Measurements from ENCODE around the gene OIP5. TPM values are rescaled to one million over a fixed set of nuclear protein-coding genes. Genes with fewer than 3 reads are reported as not detected.

Gene OIP5
- total and polyA plus RNA-seq, 2 experiments from 2014 or later = 3.3 to 11.8 TPM

- no peaks in the 10 kb centered on the region for H3K79me2 ChIP-seq
- 98% methylated on average over 2 of the region's 2 CpGs for WGBS (ENCODE audit: low lambda C conversion rate, missing lambda C conversion rate)
- H3K9me2 ChIP-seq (replicated peaks; ENCODE audit: insufficient read depth) = no peaks in the 10 kb centered on the region
- no peaks in the 10 kb centered on the region for H3K4me1 ChIP-seq (ENCODE audit: insufficient read depth)
- H3K4me3 ChIP-seq = no peak overlapping the region
- no peak for DNase-seq (ENCODE audit: low spot score)
- TF ChIP-seq EZH2 (IDR thresholded peaks at IDR 0.05; ENCODE audit: borderline replicate concordance) = no peak
- H3K27ac ChIP-seq = no peak overlapping the region
- H3K9me3 ChIP-seq (ENCODE audit: low read depth) = no peaks in the 10 kb centered on the region
- H3K36me3 ChIP-seq (replicated peaks; ENCODE audit: insufficient read depth, low read depth) = no peaks in the 10 kb centered on the region
- H4K20me1 ChIP-seq (ENCODE audit: insufficient read depth, poor library complexity, severe bottlenecking) = no peaks in the 10 kb centered on the region
- H3K27me3 ChIP-seq = no peaks in the 10 kb centered on the region
- no peak overlapping the region for H3K4me2 ChIP-seq
- no peak overlapping the region for H2AFZ ChIP-seq
Observed at GRCh38 chr15:41309226-41309905, 23.0 kb downstream of the OIP5 start.

- no peak for DNase-seq (ENCODE audit: low spot score)
- 98% methylated on average over 5 of the region's 5 CpGs for WGBS (ENCODE audit: low lambda C conversion rate, missing lambda C conversion rate)
- H3K4me1 ChIP-seq (ENCODE audit: insufficient read depth) = no peaks in the 10 kb centered on the region
Observed at GRCh38 chr15:41307679-41308078, 24.7 kb downstream of the OIP5 start.

GRCh38 chr15:41304149-41304770 lies 28.1 kb downstream of the OIP5 start:
- 97% methylated on average over 3 of the region's 3 CpGs for WGBS (ENCODE audit: low lambda C conversion rate, missing lambda C conversion rate)
- H3K4me2 ChIP-seq = no peak overlapping the region

More at GRCh38 chr15:41307679-41308078, 24.7 kb downstream of the OIP5 start:
- Histone ChIP-seq H3K79me2 (no peaks in the 10 kb centered on the region), H3K27ac (no peak overlapping the region), H3K27me3 (no peaks in the 10 kb centered on the region), H3K9me2 (replicated peaks; ENCODE audit: insufficient read depth) (no peaks in the 10 kb centered on the region), H3K4me2 (no peak overlapping the region), H4K20me1 (ENCODE audit: insufficient read depth, poor library complexity, severe bottlenecking) (no peaks in the 10 kb centered on the region), H2AFZ (no peak overlapping the region), H3K9me3 (ENCODE audit: low read depth) (no peaks in the 10 kb centered on the region), H3K4me3 (no peak overlapping the region), H3K36me3 (replicated peaks; ENCODE audit: insufficient read depth, low read depth) (no peaks in the 10 kb centered on the region)
- TF ChIP-seq EZH2phosphoT487 (IDR thresholded peaks at IDR 0.05; ENCODE audit: low read depth, severe bottlenecking, unreplicated experiment) = no peak
- no peak for TF ChIP-seq CTCF (IDR thresholded peaks at IDR 0.05; ENCODE audit: poor library complexity)
- TF ChIP-seq EZH2 (IDR thresholded peaks at IDR 0.05; ENCODE audit: borderline replicate concordance) = no peak

More at GRCh38 chr15:41304149-41304770, 28.1 kb downstream of the OIP5 start:
- no peak overlapping the region for H3K4me3 ChIP-seq
- no peaks in the 10 kb centered on the region for H3K27me3 ChIP-seq
- H3K36me3 ChIP-seq (replicated peaks; ENCODE audit: insufficient read depth, low read depth) = no peaks in the 10 kb centered on the region
- no peaks in the 10 kb centered on the region for H4K20me1 ChIP-seq (ENCODE audit: insufficient read depth, poor library complexity, severe bottlenecking)
- H3K4me1 ChIP-seq (ENCODE audit: insufficient read depth) = no peaks in the 10 kb centered on the region
- no peak for DNase-seq (ENCODE audit: low spot score)
- no peaks in the 10 kb centered on the region for H3K9me2 ChIP-seq (replicated peaks; ENCODE audit: insufficient read depth)
- H3K9me3 ChIP-seq (ENCODE audit: low read depth) = no peaks in the 10 kb centered on the region
- H3K79me2 ChIP-seq = peaks cover 4% of the 10 kb centered on the region
- TF ChIP-seq EZH2phosphoT487 (IDR thresholded peaks at IDR 0.05; ENCODE audit: low read depth, severe bottlenecking, unreplicated experiment) (no peak), CTCF (IDR thresholded peaks at IDR 0.05; ENCODE audit: poor library complexity) (no peak), EZH2 (IDR thresholded peaks at IDR 0.05; ENCODE audit: borderline replicate concordance) (no peak)
- H2AFZ ChIP-seq = no peak overlapping the region
- no peak overlapping the region for H3K27ac ChIP-seq
